ENCODE data around the gene FBRS. TPM values are rescaled to one million over a fixed set of nuclear protein-coding genes. Genes with fewer than 3 reads are reported as not detected.

Gene FBRS
- polyA plus RNA-seq, 1 of the 3 experiments (the other 2 are of a cell fraction): 11.5 TPM

- TF ChIP-seq REST (IDR thresholded peaks at IDR 0.05; ENCODE audit: low read depth, low read length) (no peak), GATA2 (CRISPR knock-in tag; IDR thresholded peaks at IDR 0.05) (no peak)
These were observed 16.8 kb upstream of the FBRS start (continued) for GRCh38 chr16:30641378-30641982.

GRCh38 chr16:30644334-30644830 is 13.8 kb upstream of the FBRS start:
- no peaks in the 10 kb centered on the region for H4K20me1 ChIP-seq (ENCODE audit: insufficient read depth)
- no peak overlapping the region for H3K4me3 ChIP-seq (ENCODE audit: low read depth in 2 of 2, low read length in 1 of 2)
- ChIA-PET POLR2A (no interaction called here), CTCF (interaction anchor here (1.7 kb wide), 1 partner anchor 16 kb away, joined by 6 read pairs; no protein-coding TSS in a partner anchor)
- H3K36me3 ChIP-seq (replicated peaks in 1 of 2; ENCODE audit: control insufficient read depth in 1 of 2, insufficient read depth in 2 of 2, low read length in 1 of 2): no peaks in the 10 kb centered on the region
- DNase-seq: no peak
- H3K4me2 ChIP-seq: no peak overlapping the region
- H3K9me2 ChIP-seq: no peaks in the 10 kb centered on the region
- no peaks in the 10 kb centered on the region for H3K4me1 ChIP-seq (ENCODE audit: control insufficient read depth in 1 of 2, insufficient read depth in 2 of 2, low read depth in 1 of 2, low read length in 1 of 2)
- no peaks in the 10 kb centered on the region for H3K9me3 ChIP-seq
- WGBS (ENCODE audit: low lambda C conversion rate): 67% methylated on average over 3 of the region's 4 CpGs
- H3K27me3 ChIP-seq (ENCODE audit: insufficient read depth): no peaks in the 10 kb centered on the region
- no peak overlapping the region for H2AFZ ChIP-seq (ENCODE audit: low read depth)
- H3K79me2 ChIP-seq (ENCODE audit: insufficient read depth): no peaks in the 10 kb centered on the region
- peaks cover under 1% of the 10 kb centered on the region for H3F3A ChIP-seq (replicated peaks; ENCODE audit: insufficient read depth)
- no peak overlapping the region for H3K27ac ChIP-seq (ENCODE audit: low read depth in 2 of 2, low read length in 1 of 2)
- no peak overlapping the region for H3K9ac ChIP-seq
- no peak for TF ChIP-seq YY1 (IDR thresholded peaks at IDR 0.05; ENCODE audit: low read depth)
- no peak for TF ChIP-seq IRF3 (IDR thresholded peaks at IDR 0.05; ENCODE audit: low read depth, low read length)
- TF ChIP-seq EP300 (IDR thresholded peaks at IDR 0.05; ENCODE audit: borderline replicate concordance in 1 of 2, low read depth in 1 of 2, low read length in 1 of 2): no peak
- TF ChIP-seq NRF1 (IDR thresholded peaks at IDR 0.05; ENCODE audit: low read depth, low read length): no peak
- TF ChIP-seq CTCF (IDR thresholded peaks at IDR 0.05): no peak
- TF ChIP-seq MEF2A (IDR thresholded peaks at IDR 0.05; ENCODE audit: borderline replicate concordance, low read depth): no peak
- no peak for TF ChIP-seq ZBTB33 (IDR thresholded peaks at IDR 0.05; ENCODE audit: borderline replicate concordance, low read depth)
- no peak for TF ChIP-seq REST (IDR thresholded peaks at IDR 0.05; ENCODE audit: low read depth, low read length)
- TF ChIP-seq ELF1 (IDR thresholded peaks at IDR 0.05): no peak
- no peak for TF ChIP-seq USF2 (IDR thresholded peaks at IDR 0.05; ENCODE audit: borderline replicate concordance, low read depth, low read length)
- no peak for TF ChIP-seq MXI1 (IDR thresholded peaks at IDR 0.05; ENCODE audit: low read depth, low read length)
- no peak for TF ChIP-seq RFX5 (IDR thresholded peaks at IDR 0.05; ENCODE audit: low read length)
- no peak for TF ChIP-seq FOXM1 (IDR thresholded peaks at IDR 0.05; ENCODE audit: low read depth)
- no peak for TF ChIP-seq GABPA (IDR thresholded peaks at IDR 0.05; ENCODE audit: low read depth)

Data from SK-N-SH (cell line).